ENCODE data around the gene RAB39B.

RAB39B gene, protein sequence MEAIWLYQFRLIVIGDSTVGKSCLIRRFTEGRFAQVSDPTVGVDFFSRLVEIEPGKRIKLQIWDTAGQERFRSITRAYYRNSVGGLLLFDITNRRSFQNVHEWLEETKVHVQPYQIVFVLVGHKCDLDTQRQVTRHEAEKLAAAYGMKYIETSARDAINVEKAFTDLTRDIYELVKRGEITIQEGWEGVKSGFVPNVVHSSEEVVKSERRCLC

DNA sequence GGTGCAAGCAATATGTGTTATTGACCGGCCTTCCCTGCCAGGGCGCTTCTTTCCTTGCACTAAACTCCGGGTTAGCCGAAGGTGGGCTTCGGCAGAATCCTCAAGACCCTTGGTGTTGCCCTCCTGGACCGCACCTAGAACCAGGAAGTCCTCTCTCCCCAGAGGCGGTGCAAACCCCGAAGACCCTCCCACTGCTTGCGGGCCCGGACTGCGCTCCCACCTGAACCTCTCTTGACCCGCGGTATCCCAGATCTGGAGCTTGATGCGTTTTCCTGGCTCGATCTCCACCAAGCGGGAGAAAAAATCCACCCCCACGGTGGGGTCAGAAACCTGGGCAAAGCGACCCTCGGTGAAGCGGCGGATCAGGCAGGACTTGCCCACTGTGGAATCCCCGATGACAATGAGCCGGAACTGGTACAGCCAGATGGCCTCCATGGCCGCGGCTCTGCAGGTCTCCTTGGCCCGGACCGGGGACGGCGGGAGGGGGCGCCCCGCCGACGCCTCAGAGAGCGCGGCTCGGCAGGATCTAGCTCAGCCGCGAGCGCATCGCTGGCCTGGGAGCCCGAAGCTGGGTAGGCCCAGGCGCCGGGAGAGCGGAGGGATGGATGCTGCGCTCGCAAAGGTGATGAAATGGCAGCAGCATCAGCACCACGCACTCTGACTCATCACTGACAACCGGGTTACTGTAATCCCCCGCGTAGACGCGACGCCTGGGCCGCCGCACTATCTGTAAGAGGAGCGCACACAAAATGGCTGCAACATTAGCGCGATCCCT is at the start of gene RAB39B:
Gene RAB39B (minus strand): TSS at position 638 of the 775 bp plus-strand sequence. CDS start 203 bp downstream, at position 435.
- TF ChIP-seq GATA3 (IDR thresholded peaks at IDR 0.05; ENCODE audit: low read depth, low read length) (no peak), GATA2 (IDR thresholded peaks at IDR 0.05; ENCODE audit: low read depth, low read length) (no peak)

DNA sequence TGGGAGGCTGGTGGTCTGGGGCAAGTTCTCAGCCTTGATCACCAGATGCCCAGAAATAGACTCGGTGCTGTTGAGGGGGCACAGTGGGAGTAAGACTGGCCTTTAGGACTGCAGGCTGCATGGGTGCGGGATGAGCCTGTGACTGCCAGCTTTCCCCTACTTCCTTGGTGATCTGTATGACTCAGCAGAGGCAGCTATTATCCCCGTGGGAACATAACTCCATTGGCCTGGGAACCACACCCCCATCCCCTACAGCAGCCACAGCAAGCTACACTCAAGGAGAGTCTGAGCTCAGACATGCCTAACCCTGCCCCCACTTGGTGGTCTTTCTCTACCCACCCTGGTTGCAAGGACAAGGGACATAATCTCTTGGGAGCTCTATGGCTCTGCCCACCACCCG is 49.5 kb upstream of the RAB39B start:
- no peak for TF ChIP-seq GATA2 (IDR thresholded peaks at IDR 0.05; ENCODE audit: low read depth, low read length)
- no peak for TF ChIP-seq GATA3 (IDR thresholded peaks at IDR 0.05; ENCODE audit: low read depth, low read length)

DNA sequence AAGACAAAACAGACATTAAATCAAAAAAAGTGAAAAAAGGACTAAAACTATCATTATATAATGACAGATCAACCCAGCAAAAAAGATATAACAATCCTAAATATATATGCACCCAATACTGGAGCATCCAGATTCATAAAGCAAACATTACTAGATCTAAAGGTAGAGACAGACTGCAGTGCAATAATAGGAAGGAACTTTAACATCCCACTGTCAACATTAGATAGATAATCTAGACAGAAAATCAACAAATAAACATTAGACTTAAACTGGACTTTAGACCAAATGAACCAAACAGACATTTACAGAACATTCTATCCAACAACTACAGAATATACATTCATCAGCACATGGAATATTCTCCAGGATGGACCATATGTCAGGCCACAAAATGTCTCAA is 29.5 kb upstream of the RAB39B start:
- TF ChIP-seq GATA3 (IDR thresholded peaks at IDR 0.05; ENCODE audit: low read depth, low read length) = no peak
- no peak for TF ChIP-seq GATA2 (IDR thresholded peaks at IDR 0.05; ENCODE audit: low read depth, low read length)

DNA sequence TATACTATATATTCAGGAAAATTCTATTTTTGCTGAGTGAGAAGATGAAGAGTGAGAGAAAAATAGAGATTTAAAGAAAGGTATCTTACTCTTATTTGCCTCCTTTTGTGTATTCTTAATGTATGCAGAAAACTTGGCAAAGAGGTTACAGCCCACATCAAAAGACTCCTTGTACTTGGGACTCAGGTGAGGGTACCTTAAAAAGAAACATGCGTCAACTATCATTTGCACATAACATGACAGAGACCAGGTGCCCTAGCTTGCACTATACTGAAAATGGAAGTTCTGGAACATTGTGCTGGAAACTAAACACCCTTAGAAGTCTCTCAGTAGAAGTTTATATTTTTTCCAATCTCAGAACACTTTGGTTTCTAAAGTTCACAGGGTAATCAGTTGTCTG is 15.6 kb upstream of the RAB39B start:
- TF ChIP-seq GATA3 (IDR thresholded peaks at IDR 0.05; ENCODE audit: low read depth, low read length) (no peak), GATA2 (IDR thresholded peaks at IDR 0.05; ENCODE audit: low read depth, low read length) (no peak)

DNA sequence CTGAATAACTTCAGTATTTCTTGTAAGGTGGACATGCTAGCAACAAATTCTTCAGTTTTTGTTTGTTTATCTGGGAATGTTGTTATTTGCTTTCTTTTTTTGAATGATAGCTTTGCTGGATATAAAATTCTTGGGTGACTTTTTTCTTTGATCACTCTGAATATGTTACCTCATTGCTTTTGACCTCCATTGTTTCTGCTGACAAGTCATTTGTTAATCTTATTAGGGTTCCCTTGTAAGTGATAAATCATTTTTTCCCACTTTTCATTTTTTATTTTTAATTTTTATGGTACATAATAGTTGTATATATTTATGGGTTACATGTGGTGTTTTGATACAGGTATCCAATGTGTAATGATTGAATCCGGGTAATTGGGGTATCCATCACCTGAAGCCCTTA is 6.7 kb upstream of the RAB39B start:
- no peak for TF ChIP-seq GATA3 (IDR thresholded peaks at IDR 0.05; ENCODE audit: low read depth, low read length)
- no peak for TF ChIP-seq GATA2 (IDR thresholded peaks at IDR 0.05; ENCODE audit: low read depth, low read length)

DNA sequence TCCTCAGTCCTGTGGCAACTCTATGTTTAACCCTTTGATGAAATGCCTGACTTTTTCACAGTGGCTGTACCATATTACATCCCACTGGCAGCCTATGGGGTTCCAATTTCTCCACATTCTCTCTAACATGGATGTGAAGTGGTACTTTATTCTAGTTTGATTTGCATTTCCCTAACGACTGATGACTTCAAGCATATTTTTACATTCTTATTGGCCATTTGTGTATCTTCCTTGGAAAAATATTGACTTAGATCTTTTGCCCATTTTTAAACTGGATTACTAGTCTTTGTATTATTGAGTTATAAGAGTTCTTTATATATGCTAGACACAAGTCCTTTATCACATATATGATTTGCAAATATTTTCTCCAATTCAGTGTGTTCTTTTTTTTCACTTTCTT is 2.1 kb upstream of the RAB39B start:
- TF ChIP-seq GATA2 (IDR thresholded peaks at IDR 0.05; ENCODE audit: low read depth, low read length) (no peak), GATA3 (IDR thresholded peaks at IDR 0.05; ENCODE audit: low read depth, low read length) (no peak)

DNA sequence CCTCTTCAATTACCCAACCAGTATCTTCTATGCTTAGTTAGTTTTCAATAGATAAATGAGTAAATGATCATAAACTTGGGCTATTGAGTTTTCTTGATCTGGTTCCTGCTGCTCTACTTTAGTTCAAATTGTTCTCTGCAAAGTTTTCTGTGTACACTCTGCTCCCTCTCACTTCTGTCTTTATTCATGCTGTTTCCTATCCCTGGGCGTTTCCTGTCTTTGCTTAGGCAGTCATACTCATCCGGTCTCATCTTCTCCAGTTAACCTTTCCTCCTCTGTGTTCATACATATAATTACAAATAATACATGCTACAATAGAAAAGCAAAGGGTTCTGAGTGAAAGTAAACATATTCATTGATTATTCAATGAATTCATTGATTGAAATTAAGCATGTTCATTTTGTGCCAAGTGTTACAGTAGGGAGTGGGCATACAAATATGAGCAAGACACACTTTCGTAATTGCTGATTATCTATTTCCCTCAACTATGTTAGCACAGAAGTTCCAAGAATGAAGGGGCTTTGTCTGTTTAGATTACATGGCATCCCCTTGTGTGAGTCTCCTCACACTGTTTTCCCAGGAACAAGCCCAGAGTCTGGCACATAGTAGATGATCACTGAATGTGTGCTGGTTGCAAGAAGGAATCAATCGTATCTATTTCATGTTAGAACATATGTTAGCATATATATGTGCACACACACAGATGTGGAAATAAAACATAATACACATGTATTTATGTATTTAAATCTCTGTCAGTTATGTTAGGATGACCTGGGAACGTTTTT is 1.1 kb downstream of the RAB39B start:
- no peak for TF ChIP-seq GATA3 (IDR thresholded peaks at IDR 0.05; ENCODE audit: low read depth, low read length)
- no peak for TF ChIP-seq GATA2 (IDR thresholded peaks at IDR 0.05; ENCODE audit: low read depth, low read length)

DNA sequence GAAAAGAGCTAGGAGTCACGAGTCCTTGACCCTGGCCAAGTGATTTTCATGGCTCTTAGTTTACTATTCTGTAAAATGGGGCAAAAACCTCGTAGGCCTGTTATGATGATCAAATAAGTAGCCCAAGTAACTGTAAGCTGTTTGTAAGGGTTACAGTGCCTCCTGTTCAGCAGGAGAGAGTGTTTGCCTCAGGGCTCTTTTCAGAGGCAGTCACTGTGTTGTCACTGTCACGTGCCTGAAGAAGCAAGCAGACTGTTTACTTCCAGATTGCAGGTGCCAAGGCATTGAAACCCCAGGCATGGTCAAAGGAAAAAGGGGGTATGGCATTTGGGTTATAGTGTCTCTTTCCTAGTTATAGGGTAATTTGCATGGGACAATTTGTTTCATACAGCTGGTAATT is 4.5 kb downstream of the RAB39B start:
- TF ChIP-seq GATA3 (IDR thresholded peaks at IDR 0.05; ENCODE audit: low read depth, low read length) = no peak
- TF ChIP-seq GATA2 (IDR thresholded peaks at IDR 0.05; ENCODE audit: low read depth, low read length) = no peak

DNA sequence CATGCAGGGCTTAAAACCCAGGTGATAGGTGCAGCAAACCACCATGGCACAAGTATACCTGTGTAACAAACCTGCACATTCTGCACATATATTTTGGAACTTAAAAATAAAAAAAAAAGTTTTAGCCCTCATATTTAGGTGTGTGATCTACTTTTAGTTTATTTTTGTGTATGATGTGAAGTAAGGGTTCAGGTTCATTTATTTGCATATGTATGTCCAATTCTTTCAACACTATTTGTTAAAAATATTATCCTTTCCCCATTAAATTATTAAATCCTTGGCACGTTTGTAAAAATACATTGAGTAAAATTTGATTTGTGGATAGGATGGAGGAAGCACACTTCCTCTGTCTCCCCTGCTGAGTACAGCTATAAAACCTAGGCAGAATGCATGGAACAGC is 12.9 kb downstream of the RAB39B start:
- TF ChIP-seq GATA3 (IDR thresholded peaks at IDR 0.05; ENCODE audit: low read depth, low read length) = no peak

DNA sequence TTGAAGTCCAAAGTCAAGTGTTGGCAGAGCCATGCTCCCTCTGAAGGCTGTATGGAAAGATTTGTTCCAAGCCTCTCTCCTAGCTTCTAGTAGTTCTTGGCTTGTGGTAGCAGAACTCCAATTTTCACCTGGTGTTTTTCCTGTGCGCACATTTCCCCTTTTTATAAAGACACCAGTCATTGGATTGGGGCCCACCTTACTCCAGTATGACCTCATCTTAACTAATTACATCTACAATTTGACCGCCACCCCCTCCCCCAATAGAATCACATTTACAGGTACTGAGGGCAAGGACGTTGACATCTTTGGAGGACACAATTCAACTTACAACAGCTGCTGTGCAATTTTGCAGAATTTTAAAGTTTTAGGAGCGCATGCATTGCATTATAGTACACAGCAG is 16.8 kb downstream of the RAB39B start:
- TF ChIP-seq GATA2 (IDR thresholded peaks at IDR 0.05; ENCODE audit: low read depth, low read length) (no peak), GATA3 (IDR thresholded peaks at IDR 0.05; ENCODE audit: low read depth, low read length) (no peak)

DNA sequence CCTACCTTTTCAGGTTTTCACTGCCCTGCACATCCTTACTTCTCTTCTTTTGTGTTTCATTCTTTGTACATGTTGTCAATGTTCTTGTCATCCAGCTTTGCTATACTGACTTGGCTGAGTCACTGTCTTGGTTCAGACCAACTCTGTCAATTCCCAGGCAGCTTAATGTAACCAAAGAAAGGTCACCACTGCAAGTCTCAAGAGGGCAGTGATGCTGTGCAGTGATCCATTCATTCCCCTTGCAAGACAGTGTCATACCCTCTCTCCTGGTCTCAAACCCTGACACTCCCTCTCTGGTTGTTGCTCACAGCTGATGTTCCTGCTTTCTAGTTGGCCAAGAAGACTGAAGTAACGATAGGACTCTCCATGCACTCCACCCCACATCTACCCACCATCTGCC is 17.5 kb downstream of the RAB39B start:
- TF ChIP-seq GATA2 (IDR thresholded peaks at IDR 0.05; ENCODE audit: low read depth, low read length) (no peak), GATA3 (IDR thresholded peaks at IDR 0.05; ENCODE audit: low read depth, low read length) (no peak)

DNA sequence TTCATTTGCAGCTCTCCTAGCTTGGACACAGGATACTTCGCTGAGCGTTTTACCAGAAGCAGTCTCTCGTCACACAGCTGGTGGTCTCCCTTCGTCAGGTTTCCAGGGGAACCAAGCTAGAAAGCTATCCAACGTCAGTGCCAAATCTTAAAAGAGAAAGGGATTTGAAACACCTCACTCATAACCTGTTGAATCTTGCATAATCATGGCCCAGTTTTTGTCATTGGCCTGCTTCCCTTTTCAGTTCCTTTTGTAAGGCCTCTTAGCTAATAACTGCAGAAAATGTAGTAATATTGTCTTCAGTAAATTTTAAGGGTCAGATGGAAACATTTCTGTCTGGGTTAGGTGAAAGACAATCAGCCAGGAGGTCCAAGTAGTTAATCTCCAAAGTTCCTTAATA is 22.0 kb downstream of the RAB39B start:
- no peak for TF ChIP-seq GATA2 (IDR thresholded peaks at IDR 0.05; ENCODE audit: low read depth, low read length)
- no peak for TF ChIP-seq GATA3 (IDR thresholded peaks at IDR 0.05; ENCODE audit: low read depth, low read length)

DNA sequence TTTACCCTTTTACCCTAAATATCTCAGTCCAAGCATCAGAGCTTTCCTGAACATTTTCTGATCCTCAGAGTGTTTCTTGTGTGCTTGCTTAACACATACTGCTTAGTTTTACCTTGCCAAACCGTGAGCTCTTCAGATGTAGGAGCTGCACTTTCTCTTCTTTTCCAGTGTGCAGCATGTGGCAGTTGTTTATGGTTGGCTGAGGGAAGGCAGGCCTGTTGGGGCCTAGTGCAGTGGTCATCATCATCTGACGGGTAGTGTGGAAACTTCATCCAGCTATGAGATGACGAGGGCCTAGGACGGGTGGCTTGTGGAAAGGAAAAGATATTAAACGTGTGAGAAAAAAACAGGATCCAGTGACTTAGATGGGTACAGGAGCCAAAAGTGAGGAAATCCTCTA is 26.6 kb downstream of the RAB39B start:
- TF ChIP-seq GATA3 (IDR thresholded peaks at IDR 0.05; ENCODE audit: low read depth, low read length) = no peak
- TF ChIP-seq GATA2 (IDR thresholded peaks at IDR 0.05; ENCODE audit: low read depth, low read length) = no peak

DNA sequence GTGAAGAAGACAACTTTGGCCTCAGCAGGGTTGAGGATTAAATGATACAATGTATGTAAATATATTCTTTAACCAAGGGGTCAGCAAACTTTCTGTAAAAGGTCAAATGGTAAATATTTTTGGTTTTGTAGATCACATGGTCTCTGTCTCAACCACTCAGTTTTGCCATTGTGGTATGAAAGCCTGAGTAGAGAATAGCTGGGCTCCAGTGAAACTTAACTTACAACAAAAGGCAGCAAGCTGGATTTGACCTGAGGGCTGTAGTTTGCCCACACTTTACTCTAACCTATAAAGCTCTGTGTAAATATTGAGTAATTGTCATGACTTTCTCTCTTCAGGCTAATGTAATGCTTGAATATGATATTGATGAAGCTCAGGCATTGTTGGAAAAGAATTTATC is 28.4 kb downstream of the RAB39B start:
- TF ChIP-seq GATA2 (IDR thresholded peaks at IDR 0.05; ENCODE audit: low read depth, low read length) (no peak), GATA3 (IDR thresholded peaks at IDR 0.05; ENCODE audit: low read depth, low read length) (no peak)

DNA sequence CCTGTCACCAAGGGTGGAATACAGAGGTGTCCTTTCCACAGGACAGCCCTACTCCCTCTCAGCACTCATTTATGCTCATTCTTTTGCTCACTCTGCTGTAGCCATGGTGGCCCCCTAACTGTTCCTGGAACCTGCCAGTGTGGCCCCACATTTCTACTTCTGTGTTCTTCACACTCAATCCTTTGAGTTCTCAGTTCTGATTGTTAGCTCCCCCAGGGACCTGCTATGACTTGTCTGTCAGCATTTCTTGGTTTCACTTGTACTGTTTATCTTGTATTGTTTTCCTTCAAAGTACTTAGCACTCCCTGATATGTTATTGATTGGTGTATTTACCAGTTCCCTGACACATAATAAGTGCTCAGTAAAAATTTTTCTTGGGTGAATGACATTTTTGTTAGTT is 33.1 kb downstream of the RAB39B start:
- TF ChIP-seq GATA3 (IDR thresholded peaks at IDR 0.05; ENCODE audit: low read depth, low read length) (no peak), GATA2 (IDR thresholded peaks at IDR 0.05; ENCODE audit: low read depth, low read length) (no peak)
